GM23248 (cell line): ENCODE results near the gene C9orf50. TPM values are rescaled to one million over a fixed set of nuclear protein-coding genes. Genes with fewer than 3 reads are reported as not detected.
A peak's percentile ranks its signal among the peaks of the same experiment; 100 is the strongest.

Experiments used
- DNase-seq: peaks from one replicate; pipeline ENCODE4 v3.0.0-alpha.2; 2015
- H2AFZ ChIP-seq: fragments of 200-600 bp; sonication (generic); 2 replicates; pipeline ENCODE4 v1.6.1; 2016; ENCODE audit warnings: antibody characterized with exemption
- H3F3A ChIP-seq: fragments of 200-600 bp; sonication (generic); 2 replicates; pipeline ENCODE4 v1.6.1; 2016; ENCODE audit warnings: mild to moderate bottlenecking, antibody characterized with exemption, mixed run types; ENCODE audit not compliant: insufficient read depth
- H3K27ac ChIP-seq: fragments of 200-600 bp; sonication (generic); 2 replicates; pipeline ENCODE4 v1.5.1; 2016; ENCODE audit warnings: mild to moderate bottlenecking
- H3K27me3 ChIP-seq: fragments of 200-600 bp; sonication (generic); replicated peaks from 2 replicates; pipeline ENCODE4 v1.6.1; 2016; ENCODE audit warnings: mild to moderate bottlenecking; ENCODE audit not compliant: insufficient read depth
- H3K36me3 ChIP-seq: fragments of 200-600 bp; sonication (generic); 2 replicates; pipeline ENCODE4 v1.6.1; 2016; ENCODE audit warnings: low read depth, mild to moderate bottlenecking
- H3K4me1 ChIP-seq: fragments of 200-600 bp; sonication (generic); 2 replicates; pipeline ENCODE4 v1.6.1; 2016; ENCODE audit warnings: mild to moderate bottlenecking; ENCODE audit not compliant: insufficient read depth
- H3K4me2 ChIP-seq: fragments of 200-600 bp; sonication (generic); one replicate; pipeline ENCODE4 v1.6.1; 2016; ENCODE audit warnings: mild to moderate bottlenecking; ENCODE audit not compliant: unreplicated experiment
- H3K4me3 ChIP-seq: fragments of 200-600 bp; sonication (generic); 2 replicates; pipeline ENCODE4 v1.5.1; 2016; ENCODE audit warnings: mild to moderate bottlenecking
- H3K79me2 ChIP-seq: fragments of 200-600 bp; sonication (generic); 2 replicates; pipeline ENCODE4 v1.6.1; 2016; ENCODE audit warnings: mild to moderate bottlenecking; ENCODE audit not compliant: insufficient read depth
- H3K9ac ChIP-seq: fragments of 200-600 bp; sonication (generic); 2 replicates; pipeline ENCODE4 v1.6.1; 2016; ENCODE audit warnings: mild to moderate bottlenecking
- H3K9me2 ChIP-seq: fragments of 200-600 bp; sonication (generic); 2 replicates; pipeline ENCODE4 v1.6.1; 2016; ENCODE audit warnings: mixed run types, mild to moderate bottlenecking, moderate library complexity; ENCODE audit not compliant: insufficient read depth
- H3K9me3 ChIP-seq: fragments of 200-600 bp; sonication (generic); one replicate; pipeline ENCODE4 v1.6.1; 2017; ENCODE audit warnings: low read depth
- H4K20me1 ChIP-seq: fragments of 200-600 bp; sonication (generic); 2 replicates; pipeline ENCODE4 v1.6.0; 2016; ENCODE audit not compliant: insufficient read depth
- EZH2 ChIP-seq: fragments of 200-600 bp; sonication (generic); IDR thresholded peaks from 2 replicates; pipeline ENCODE4 v1.6.1; 2018; ENCODE audit warnings: antibody characterized with exemption, mild to moderate bottlenecking; ENCODE audit not compliant: insufficient read depth, poor library complexity, severe bottlenecking
- EZH2phosphoT487 ChIP-seq: fragments of 200-600 bp; sonication (generic); IDR thresholded peaks from 2 replicates; pipeline ENCODE4 v1.6.1; 2018; ENCODE audit warnings: antibody characterized with exemption, moderate library complexity, mild to moderate bottlenecking, low read depth; ENCODE audit not compliant: insufficient read depth
- WGBS, 2 experiments: methylation state at CpG; one replicate each; pipeline ENCODE4 v1.1.6; 2015 to 2017; ENCODE audit warnings: low lambda C conversion rate in 2 of 2, low coverage in 1 of 2; ENCODE audit errors: missing lambda C conversion rate in 2 of 2; 5-methylcytosine and 5-hydroxymethylcytosine counted together
- in situ Hi-C: fragments of 300-500 bp; cut with MboI; formaldehyde crosslinking; loops from 2 replicates; pipeline ENCODE4 v1.15.0; 2020
- polyA plus RNA-seq: library from polyadenylated mRNA; unstranded; fragments of >200 nt; fragmentation: Nextera tagmentation; extraction: Ambion mirVana; gene quantifications from 2 replicates; pipeline ENCODE4 v1.2.1, GENCODE V29; 2016
- total RNA-seq: library from RNA; depleted of rRNA; stranded (reverse); fragments of >200 nt; shearing (Covaris generic); gene quantifications from 2 replicates; pipeline ENCODE4 v1.2.3, GENCODE V29; 2014

Gene C9orf50
- total and polyA plus RNA-seq, 2 experiments from 2014 or later = 0.23 to 0.32 TPM

GRCh38 chr9:129581505-129582189 is 39.3 kb downstream of the C9orf50 start:
- in situ Hi-C loops = no loop called here

GRCh38 chr9:129580211-129580915 is 40.5 kb downstream of the C9orf50 start:
- H3K27me3 ChIP-seq = no peaks in the 10 kb centered on the region
- H3K36me3 ChIP-seq = no peaks in the 10 kb centered on the region
- no peaks in the 10 kb centered on the region for H3K79me2 ChIP-seq
- DNase-seq = no peak
- H3K4me2 ChIP-seq = no peak overlapping the region
- H3K4me1 ChIP-seq = peaks cover 10% of the 10 kb centered on the region
- H3K9me2 ChIP-seq = no peaks in the 10 kb centered on the region
- H3K4me3 ChIP-seq = no peak overlapping the region
- no peaks in the 10 kb centered on the region for H3K9me3 ChIP-seq
- no peak overlapping the region for H2AFZ ChIP-seq
- in situ Hi-C loops = no loop called here
- no peak overlapping the region for H3K9ac ChIP-seq
- H3K27ac ChIP-seq = no peak overlapping the region
- no peak for TF ChIP-seq EZH2
- no peak for TF ChIP-seq EZH2phosphoT487
- H4K20me1 ChIP-seq = no peaks in the 10 kb centered on the region
- WGBS, 2 experiments = 72 to 77% methylated on average over 11 of the region's 11 CpGs
- H3F3A ChIP-seq = peaks cover 2% of the 10 kb centered on the region; the same call in 1 of the 2 replicates

More at GRCh38 chr9:129581505-129582189, 39.3 kb downstream of the C9orf50 start:
- H2AFZ ChIP-seq = no peak overlapping the region
- H4K20me1 ChIP-seq = no peaks in the 10 kb centered on the region
- TF ChIP-seq EZH2phosphoT487 = no peak
- TF ChIP-seq EZH2 = no peak
- no peak overlapping the region for H3K9ac ChIP-seq
- no peaks in the 10 kb centered on the region for H3K9me2 ChIP-seq
- H3K27ac ChIP-seq = no peak overlapping the region
- no peaks in the 10 kb centered on the region for H3K27me3 ChIP-seq
- no peak overlapping the region for H3K4me3 ChIP-seq
- no peaks in the 10 kb centered on the region for H3K9me3 ChIP-seq
- no peaks in the 10 kb centered on the region for H3K36me3 ChIP-seq
- 72 to 91% methylated on average over 4 of the region's 4 CpGs for WGBS, 2 experiments
- no peak for DNase-seq
- H3K4me2 ChIP-seq = no peak overlapping the region
- peaks cover 3% of the 10 kb centered on the region; the same call in 1 of the 2 replicates for H3K4me1 ChIP-seq
- no peaks in the 10 kb centered on the region for H3F3A ChIP-seq
- no peaks in the 10 kb centered on the region for H3K79me2 ChIP-seq

- Histone ChIP-seq H3K36me3 (no peaks in the 10 kb centered on the region), H4K20me1 (no peaks in the 10 kb centered on the region), H3K9me3 (no peaks in the 10 kb centered on the region), H3K4me2 (no peak overlapping the region), H3K4me3 (no peak overlapping the region), H3K9ac (no peak overlapping the region), H3K27ac (no peak overlapping the region), H3F3A (peaks cover 13% of the 10 kb centered on the region), H2AFZ (no peak overlapping the region), H3K79me2 (no peaks in the 10 kb centered on the region), H3K27me3 (no peaks in the 10 kb centered on the region), H3K9me2 (no peaks in the 10 kb centered on the region), H3K4me1 (peaks cover 13% of the 10 kb centered on the region)
- TF ChIP-seq EZH2phosphoT487 (no peak), EZH2 (no peak)
- in situ Hi-C loops = no loop called here
- WGBS, 2 experiments = 93 to 95% methylated on average over 3 of the region's 3 CpGs
- DNase-seq = no peak
Measured at GRCh38 chr9:129579294-129579693, 41.6 kb downstream of the C9orf50 start.

GRCh38 chr9:129576546-129577543 is 44.1 kb downstream of the C9orf50 start:
- Histone ChIP-seq H3K9me2 (no peaks in the 10 kb centered on the region), H3K9ac (peak overlapping the region; percentile 64), H3K4me1 (peaks cover 13% of the 10 kb centered on the region), H3K79me2 (no peaks in the 10 kb centered on the region), H3K27me3 (no peaks in the 10 kb centered on the region), H3K4me3 (no peak overlapping the region), H3K36me3 (no peaks in the 10 kb centered on the region), H3K27ac (peak overlapping the region; percentile 77), H3K4me2 (no peak overlapping the region), H3K9me3 (no peaks in the 10 kb centered on the region), H4K20me1 (no peaks in the 10 kb centered on the region), H2AFZ (peak overlapping the region; percentile 68), H3F3A (peaks cover 16% of the 10 kb centered on the region)
- TF ChIP-seq EZH2phosphoT487 (no peak), EZH2 (no peak)
- in situ Hi-C loops = no loop called here
- WGBS, 2 experiments = 48 to 50% methylated on average over 32 to 34 of the region's 34 CpGs
- peak; percentile 83 for DNase-seq
